Fibroblast of the conjunctiva (primary cell): ENCODE data around the gene OR51B6.
"Not testable (repeated sequence)": the region's sequence is repeated elsewhere in the genome, so short reads cannot be mapped to it uniquely, and the experiment has no call there.

Experiments
- DNase-seq: peaks from one replicate; pipeline ENCODE4 v3.0.0-alpha.2; 2010; ENCODE audit warnings: low read depth

OR51B6 gene

DNA sequence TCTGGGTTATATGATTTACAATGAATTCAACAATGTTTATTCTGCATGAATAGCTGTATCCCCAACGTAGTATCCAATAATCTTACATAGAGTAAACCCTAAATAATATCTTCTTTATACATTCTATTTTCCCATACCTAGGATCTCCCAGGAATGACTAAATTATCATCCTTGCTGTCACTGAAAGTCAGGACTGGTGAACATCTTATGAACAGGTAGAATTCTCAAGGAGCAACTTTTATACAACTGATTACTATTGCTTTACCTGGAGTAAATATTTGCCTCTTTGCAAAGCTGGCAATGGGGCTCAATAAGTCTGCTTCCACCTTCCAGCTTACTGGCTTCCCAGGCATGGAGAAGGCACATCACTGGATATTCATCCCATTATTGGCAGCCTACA, at the start of gene OR51B6:
Gene OR51B6 (plus strand): TSS at position 301 of the 400 bp plus-strand sequence. CDS start 0 bp downstream, at position 301.
- no peak for DNase-seq

- no peak for DNase-seq
Observed at GRCh38 chr11:5301846-5302245, 49.5 kb upstream of the OR51B6 start, which contains the start of gene OR51B4. TSS of gene OR51B4 (minus strand) at chr11:5301946. CDS start at chr11:5301946, 0 bp downstream.

- no peak for DNase-seq
Observed at GRCh38 chr11:5303626-5304025, 47.7 kb upstream of the OR51B6 start.

DNA sequence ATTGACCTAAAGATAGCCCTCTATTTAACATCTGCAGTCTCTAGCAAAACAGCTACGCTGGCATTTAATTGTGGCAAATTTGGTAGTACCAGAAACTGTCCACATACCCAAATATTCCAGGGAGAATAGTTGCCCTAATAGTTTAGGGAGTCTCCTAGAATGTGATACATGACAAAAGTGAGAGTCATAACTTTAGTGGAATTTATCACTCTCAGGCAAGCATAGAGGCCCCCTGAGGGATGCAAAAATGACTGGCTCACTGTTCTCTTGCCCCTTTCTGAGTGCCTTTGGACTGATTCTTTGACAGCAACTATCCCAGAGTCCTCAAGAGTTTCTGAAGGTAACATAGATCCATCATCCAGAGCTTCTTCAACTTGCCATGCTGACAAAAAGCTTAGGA, 47.3 kb upstream of the OR51B6 start:
- no peak for DNase-seq

- no peak for DNase-seq
Observed at GRCh38 chr11:5307256-5308019, 43.9 kb upstream of the OR51B6 start.

DNA sequence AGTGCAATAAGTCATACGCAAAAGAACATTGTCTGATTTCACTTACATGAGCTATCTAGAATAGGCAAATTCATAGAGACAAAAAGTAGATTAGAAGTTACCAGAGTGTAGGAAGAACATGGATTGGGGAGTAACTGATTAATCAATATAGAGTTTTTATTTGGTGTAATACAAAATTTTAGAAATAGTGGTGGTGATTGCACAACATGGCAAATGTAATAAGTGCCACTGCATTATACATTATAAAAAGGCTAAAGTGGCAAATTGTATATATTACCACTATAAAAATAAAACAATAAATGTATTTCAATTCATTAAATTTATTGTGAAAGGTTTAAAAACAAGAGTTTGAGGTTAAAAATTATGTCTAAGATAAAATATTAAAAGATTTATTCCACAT, 40.9 kb upstream of the OR51B6 start:
- no peak for DNase-seq

- DNase-seq: not testable (repeated sequence)
Observed at GRCh38 chr11:5313326-5314023, 37.8 kb upstream of the OR51B6 start.

- DNase-seq: no peak
Observed at GRCh38 chr11:5317292-5317691, 34.0 kb upstream of the OR51B6 start.

DNA sequence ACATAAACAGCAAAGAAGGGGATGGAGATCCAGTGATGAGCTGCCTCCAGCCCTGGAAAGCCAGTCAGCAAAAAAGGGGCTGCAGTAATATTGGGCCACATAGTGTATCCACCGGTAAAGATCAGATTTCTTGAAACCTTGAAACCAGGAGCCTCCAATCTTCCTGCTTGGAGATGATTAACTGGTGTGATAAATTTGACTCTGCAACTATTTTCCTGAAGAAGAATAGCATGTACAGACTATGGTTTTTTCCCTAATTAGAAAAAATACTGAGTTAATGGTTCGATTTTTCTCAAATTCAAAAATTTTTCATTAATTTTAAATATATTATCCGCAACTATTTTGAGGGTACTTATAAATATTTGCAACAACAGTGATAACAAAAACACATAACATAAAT, 27.1 kb upstream of the OR51B6 start, which contains the start of gene OR51B2:
Gene OR51B2 (minus strand): TSS at position 101 of the 400 bp plus-strand sequence. CDS start 0 bp downstream, at position 101.
- DNase-seq: no peak

GRCh38 chr11:5335170-5335569, 16.1 kb upstream of the OR51B6 start:
- no peak for DNase-seq

DNA sequence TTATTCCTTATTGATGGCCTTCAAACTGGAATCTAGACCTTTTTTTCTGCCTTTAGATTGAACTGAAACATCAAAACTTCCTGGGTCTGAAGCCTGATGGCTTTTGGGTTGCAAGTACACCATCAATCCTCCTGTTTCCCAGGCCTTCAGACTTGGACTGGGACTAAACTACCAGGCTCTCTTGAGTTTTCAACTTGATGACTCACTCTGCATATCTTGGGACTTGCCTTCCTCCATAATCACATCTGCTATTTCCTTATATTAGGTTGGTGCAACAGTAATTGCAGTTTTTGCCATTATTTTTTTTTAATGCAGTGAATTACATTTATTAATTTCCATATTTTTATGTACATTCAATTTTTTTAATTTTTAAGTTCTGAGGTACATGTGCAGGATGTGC, 15.0 kb upstream of the OR51B6 start:
- DNase-seq: no peak

DNA sequence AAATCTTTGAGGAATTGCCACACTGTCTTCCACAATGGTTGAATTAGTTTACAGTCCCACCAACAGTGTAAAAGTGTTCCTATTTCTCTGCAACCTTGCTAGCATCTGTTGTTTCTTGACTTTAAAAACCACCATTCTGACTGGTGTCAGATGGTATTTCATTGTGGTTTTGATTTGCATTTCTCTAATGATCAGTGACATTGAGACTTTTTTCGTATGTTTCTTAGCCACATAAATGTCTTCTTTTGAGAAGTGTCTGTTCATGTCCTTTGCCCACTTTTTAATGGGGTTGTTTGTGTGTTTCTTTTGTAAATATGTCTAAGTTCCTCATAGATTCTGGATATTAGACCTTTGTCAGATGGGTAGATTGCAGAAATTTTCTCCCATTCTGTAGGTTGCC, 14.1 kb upstream of the OR51B6 start:
- not testable (repeated sequence) for DNase-seq

DNA sequence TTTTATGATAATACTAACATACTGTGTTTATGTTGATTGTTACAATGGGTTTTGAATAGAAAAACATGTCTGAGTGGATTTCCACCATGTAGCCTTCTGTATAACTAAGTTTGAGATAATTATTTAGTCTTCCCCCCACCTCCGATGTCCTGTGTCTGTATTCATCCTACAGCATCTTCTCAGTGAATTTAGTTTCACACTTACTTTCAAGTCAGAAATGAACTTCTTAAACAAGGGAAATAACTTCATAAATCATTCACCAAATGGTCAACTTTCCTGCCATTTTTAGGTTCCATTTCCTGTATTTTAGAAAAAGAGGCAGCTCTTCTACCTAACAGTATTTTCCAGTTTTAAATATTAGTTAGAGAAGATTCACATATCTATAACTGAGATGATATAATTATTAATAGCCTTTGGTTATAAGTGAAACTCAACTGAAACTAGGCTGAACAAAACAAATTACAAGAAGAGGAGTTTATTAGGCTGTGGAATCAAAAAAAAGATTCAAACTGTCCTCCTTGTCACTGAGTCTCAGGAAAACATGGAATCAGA, 11.5 kb upstream of the OR51B6 start:
- DNase-seq: no peak

- DNase-seq: no peak
Observed at GRCh38 chr11:5343474-5344335, 7.6 kb upstream of the OR51B6 start, which contains the start of gene OR51B5. TSS of gene OR51B5 (minus strand) at chr11:5343524. CDS start at chr11:5343524, 0 bp downstream.

DNA sequence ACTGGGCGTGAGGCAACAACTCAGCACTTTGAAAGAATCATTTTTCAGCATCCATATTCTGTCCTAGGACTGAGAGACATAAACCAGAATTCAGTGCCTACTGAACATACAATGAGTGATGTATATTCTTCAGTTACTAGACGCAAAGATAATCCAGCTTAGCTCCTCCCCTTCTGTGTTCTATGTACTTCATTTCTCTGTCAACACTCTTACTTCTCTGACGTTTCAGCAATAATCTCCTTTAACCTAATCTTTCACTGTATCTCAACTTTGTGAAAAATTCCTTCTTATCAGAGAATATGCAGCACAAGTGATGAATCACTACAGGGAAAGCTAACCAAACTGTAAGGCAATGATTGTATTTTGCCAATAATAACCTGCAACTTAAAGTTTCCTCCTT, 5.5 kb upstream of the OR51B6 start:
- no peak for DNase-seq

GRCh38 chr11:5348551-5349194, 2.6 kb upstream of the OR51B6 start:
- no peak for DNase-seq

GRCh38 chr11:5349550-5349949, 1.8 kb upstream of the OR51B6 start:
- no peak for DNase-seq

- DNase-seq: not testable (repeated sequence)
Observed at GRCh38 chr11:5356031-5356430, 4.7 kb downstream of the OR51B6 start.

DNA sequence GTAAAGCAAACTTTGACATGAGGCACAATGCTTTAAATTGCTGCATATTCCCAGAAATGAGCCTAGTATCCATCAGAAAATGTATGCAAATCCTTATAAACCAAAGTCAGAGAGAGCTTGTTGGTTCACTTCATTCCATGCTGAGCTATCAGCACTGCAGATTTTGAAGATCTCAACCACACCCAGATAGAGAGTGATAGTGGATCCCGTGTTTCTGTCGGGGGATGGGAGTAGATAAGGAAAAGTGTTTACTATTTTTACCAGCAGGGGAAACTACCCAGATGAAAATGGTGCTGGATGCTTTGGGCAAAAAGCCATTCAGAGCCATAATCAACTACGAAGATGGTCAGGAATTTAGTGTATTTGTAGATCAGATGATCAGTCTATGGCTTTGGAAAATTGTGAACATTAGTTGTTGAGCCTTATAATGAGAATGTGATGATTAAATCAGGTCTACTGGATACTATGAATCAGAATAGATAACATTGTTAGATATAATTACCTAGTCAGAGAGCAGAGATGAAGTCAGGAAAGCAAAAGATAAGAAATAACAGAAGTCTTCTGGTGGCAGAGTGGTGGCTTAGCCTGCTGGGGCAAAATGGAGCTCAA, 10.8 kb downstream of the OR51B6 start:
- no peak for DNase-seq

GRCh38 chr11:5363679-5364078, 12.4 kb downstream of the OR51B6 start:
- DNase-seq: no peak

GRCh38 chr11:5364214-5364613, 12.9 kb downstream of the OR51B6 start:
- peak; percentile 16 for DNase-seq
